GM19455 (cell line): ENCODE data around the gene AQP6.
"Not testable (repeated sequence)": the region's sequence is repeated elsewhere in the genome, so short reads cannot be mapped to it uniquely, and the experiment has no call there.

Experiments
- ATAC-seq: cut with Tn5 transposase; IDR thresholded peaks from one replicate; pipeline ENCODE4 v1.9.1; 2021; ENCODE audit not compliant: unreplicated experiment

AQP6 gene

GRCh38 chr12:49969027-49969426 is 3.7 kb upstream of the AQP6 start:
- no peak for ATAC-seq

DNA sequence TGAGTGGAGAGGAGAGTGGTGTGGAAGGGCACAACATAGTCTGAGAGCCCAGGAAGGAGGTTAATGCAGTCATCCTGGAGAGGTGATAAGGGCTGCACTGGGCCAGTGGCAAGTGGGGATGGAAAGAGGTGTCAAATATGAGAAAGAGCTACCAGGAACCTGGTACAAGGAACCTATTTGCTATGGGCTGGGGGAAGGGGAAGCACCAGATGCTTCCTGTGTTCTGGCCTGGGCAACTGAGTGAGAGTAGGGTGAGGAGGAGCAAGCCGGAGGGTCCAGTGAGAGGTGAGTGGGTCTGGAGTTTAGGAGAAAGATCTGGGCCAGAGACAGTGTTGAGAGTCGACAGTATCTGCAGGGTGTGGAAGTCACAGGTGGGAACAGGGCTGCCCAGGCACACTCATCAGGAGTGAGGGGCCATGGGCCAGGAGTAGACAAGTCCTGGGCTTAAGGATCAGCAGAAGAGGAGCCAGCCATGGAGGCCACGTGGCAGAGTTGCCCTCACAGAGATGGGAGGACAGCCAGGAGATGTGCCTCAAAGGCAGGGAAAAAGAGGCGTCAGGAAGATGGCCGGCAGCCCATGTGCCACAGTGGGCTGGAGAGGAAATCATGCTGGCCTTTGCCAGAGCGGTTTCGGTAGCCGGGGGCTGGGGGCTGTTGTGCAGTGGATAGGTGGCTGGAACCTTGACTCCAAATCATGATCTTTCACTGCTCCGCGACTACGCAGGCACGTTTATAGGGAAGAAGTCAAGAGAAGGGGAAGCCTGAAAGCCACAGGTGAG is 2.9 kb upstream of the AQP6 start:
- ATAC-seq: no peak

DNA sequence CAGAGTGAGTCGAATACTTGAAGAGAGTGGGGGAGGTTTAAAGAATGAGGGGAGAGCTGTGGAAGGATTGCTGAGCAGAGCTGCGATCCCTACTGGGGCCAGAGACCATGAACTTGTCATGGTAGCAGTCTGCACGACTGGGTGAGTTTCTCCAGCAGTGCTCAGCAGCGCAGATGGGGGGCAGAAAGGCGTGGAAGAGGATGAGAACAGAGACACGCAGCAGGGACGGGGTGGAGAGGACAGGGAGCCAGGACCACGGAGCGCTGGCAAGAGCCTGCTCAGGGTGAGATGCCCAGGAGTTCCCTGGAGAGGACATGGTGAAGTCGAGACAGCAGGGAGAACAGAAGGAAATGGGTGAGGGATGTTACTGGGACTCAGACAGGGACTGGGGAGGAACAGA is 2.1 kb upstream of the AQP6 start:
- no peak for ATAC-seq

- no peak for ATAC-seq
Observed at GRCh38 chr12:49971141-49971540, 1.6 kb upstream of the AQP6 start.

GRCh38 chr12:49972129-49972528 is 618 bp upstream of the AQP6 start:
- no peak for ATAC-seq

DNA sequence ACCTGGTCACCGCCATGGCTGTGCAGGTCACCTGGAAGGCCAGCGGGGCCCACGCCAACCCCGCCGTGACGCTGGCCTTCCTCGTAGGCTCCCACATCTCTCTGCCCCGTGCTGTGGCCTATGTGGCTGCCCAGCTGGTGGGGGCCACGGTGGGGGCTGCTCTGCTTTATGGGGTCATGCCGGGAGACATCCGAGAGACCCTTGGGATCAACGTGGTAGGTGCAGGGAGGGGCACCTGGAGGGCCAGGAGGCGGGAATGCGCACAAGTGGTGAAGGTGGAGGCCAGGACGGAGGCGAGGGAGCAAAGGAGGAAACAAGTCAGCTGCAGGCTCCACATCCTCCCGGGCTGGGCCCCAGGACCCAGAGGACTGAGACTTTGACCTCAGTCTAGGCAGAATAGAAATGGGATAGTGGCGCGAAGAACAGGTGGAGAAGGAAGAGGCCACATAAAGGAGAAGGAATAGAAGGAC is 649 bp downstream of the AQP6 start:
- ATAC-seq: no peak

- no peak for ATAC-seq
Observed at GRCh38 chr12:49974231-49974675, 1.5 kb downstream of the AQP6 start.

DNA sequence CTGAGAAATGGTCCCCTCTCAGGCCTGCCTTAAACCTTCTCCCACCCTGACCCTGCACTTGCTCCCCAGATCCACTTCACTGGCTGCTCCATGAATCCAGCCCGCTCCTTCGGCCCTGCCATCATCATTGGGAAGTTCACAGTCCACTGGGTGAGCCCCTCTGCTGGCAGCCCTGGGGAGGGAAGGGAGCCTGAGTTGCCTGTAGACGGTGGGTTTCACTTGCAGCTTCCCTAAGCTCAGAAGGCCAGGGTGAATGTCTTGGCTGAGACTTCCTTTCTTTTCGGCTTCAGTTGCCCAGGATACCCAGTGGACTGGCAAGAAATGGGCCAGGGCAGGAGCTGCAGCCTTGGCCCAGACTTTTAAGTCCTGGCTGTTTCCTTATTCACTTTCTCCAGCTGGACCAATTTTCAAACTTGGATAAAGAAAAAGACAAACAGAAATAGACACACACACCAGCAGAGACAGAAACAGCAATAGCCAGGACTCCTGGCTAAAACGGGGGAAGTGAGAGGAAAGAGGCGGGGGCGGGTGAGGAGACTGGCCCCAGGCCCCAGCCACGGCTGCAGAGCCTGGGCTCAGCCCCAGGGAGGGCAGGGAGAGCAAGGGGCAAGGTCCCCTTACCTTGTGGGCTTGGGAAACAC is 2.0 kb downstream of the AQP6 start:
- no peak for ATAC-seq

DNA sequence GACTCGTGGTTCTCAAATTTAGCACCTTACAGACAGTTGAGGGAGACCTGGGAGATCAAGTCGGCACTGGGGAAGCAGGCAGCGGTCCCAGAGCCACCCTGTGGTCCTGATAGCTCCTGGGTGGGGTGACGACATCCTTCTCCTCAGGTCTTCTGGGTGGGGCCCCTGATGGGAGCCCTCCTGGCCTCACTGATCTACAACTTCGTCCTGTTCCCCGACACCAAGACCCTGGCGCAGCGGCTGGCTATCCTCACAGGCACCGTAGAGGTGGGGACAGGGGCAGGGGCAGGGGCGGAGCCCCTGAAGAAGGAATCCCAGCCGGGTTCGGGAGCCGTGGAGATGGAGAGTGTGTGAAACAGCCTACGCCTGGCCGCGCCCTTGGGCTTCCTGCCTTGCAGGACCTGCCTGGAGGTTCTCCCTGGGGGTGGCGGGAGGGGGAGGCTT is 2.6 kb downstream of the AQP6 start:
- ATAC-seq: no peak

- no peak for ATAC-seq
Observed at GRCh38 chr12:49976557-49976956, 3.8 kb downstream of the AQP6 start.

DNA sequence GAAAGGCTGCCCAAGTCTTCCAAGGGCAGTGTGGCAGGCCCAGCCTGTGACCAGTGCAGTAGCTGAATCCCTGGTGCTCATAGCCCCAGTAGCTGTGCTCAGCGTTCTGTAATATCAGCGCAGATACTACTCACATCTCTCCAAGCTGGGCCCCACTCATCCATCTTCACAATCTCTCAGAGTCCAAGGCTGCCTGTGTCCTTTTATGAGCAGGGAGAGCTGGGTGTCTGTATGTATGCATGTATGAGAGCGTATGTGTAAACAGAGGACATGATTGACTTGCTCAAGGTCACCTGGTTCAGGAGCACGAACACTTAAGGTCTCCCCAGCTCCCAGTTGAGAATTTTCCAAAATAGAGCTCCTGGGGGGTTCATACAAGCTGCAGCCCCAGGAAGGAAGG is 5.4 kb downstream of the AQP6 start:
- no peak for ATAC-seq

DNA sequence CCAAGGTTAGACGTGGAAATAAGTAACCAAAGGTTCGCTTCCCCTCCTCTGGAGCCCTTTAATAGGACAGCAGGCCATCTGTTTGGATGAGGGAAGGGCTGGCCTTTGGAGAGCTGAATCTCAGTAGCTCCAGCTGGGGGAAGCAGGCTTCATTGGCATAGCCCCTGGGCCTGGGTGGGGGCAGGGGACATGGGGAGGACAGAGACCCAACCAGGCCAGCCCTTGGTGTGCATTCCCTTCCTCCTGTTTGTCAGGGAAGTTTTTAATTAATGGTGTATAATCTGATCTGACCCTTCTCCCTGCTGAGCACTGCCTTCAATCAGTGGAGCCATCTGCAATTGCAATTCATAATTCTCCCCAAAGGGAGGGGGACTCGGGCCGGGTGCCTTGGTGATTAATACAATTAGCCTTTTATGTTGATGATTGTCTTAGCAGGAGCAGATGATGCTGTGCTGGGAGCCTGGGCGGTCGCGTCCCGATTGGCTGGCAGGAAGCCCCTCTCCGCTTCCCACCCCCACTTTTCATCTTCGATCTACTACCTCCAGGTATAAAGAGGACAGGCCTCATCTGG is 6.4 kb downstream of the AQP6 start:
- ATAC-seq: no peak

- ATAC-seq: no peak
Observed at GRCh38 chr12:49979791-49980190, 7.0 kb downstream of the AQP6 start.

- no peak for ATAC-seq
Observed at GRCh38 chr12:49980501-49981349, 8.0 kb downstream of the AQP6 start.

GRCh38 chr12:49982246-49983087 is 9.7 kb downstream of the AQP6 start:
- ATAC-seq: no peak

DNA sequence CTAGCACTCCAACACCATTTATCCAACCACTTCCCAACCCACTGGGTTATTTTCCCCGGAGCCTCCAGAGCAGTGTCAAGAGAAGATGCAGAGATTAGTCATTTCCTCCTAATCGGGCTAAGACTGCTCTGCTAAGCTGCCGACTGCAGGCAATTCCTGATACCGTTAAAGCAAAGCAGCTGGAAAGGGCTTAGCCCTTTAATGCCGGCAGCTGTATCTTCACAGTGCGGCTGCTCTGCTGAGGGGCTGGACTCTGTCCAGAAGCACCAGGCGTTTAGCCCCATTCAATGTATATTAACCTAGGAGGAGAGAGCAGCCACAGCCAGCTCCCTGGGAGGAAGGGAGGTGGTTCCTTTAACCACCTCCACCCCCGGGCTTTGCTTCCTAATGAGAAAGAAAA is 11.1 kb downstream of the AQP6 start:
- ATAC-seq: no peak

DNA sequence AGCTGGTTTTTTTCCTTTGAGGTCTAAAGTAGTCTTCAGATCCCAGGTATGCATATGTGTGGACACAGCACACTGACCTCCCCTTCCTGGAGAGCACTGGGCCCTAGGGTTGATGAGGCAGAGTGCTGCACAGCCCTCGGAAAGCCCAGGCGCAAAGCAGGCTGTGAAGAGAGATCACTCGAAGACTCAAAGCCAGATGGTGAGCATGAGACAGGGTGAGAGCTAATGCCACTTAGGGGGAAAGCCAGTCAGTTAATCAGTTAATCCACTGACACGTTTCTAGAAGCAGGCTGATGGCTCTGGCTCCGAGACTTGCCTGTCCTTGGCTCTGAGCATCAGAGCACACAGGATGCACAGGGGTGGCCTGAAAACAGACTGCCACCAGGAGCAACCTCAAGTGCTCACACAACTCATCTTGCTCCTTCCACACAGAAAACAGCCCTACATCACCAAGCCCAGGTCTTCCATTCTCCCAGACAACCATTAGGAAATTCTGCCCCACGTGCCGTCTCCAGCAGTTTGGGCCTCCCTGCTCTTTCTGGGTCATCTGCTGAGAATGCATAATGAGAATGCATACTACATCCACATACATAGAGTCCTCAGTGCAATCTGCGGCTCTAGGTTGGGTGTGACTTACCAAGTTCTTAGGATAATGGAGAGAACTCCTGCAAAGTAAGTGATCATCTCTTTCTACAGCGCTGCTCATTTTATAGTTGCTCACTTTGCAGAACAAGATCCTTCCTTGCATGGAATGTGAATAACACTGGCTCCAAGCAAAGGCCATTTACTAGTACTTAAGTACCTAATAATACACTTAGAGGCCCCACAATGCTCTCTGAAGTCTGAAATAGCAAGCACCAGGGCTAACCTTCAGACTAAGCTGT is 12.0 kb downstream of the AQP6 start:
- no peak for ATAC-seq

- ATAC-seq: no peak
Observed at GRCh38 chr12:49985981-49986380, 13.2 kb downstream of the AQP6 start.

DNA sequence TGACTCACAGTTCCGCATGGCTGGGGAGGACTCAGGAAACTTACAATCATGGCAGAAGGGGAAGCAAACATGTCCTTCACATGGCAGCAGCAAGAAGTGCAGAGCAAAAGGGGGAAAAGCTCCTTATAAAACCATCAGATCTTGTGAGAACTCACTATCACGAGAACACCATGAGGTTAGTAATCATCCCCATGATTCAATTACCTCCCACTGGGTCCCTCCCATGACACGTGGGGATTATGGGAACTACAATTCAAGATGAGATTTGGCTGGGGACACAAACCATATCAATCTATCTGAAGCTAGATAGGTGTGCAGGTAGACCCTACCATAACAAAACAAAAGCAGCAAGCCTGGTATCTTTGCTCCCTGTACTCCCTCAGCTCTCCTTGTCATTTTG is 13.7 kb downstream of the AQP6 start:
- not testable (repeated sequence) for ATAC-seq
